ENCODE data around the gene SLC2A10. TPM values are rescaled to one million over a fixed set of nuclear protein-coding genes. Genes with fewer than 3 reads are reported as not detected.

Gene SLC2A10
- total RNA-seq, 2 donors from 2014 or later = 19.8 to 49.0 TPM

- H3K4me1 ChIP-seq (ENCODE audit: control insufficient read depth in 1 of 2, low read depth in 2 of 2) = no peaks in the 10 kb centered on the region
- no peak overlapping the region for H3K4me3 ChIP-seq
- peaks cover 8% of the 10 kb centered on the region for H3K36me3 ChIP-seq
- H3K27ac ChIP-seq = no peak overlapping the region
- ATAC-seq (ENCODE audit: insufficient number of reproducible peaks, low FRiP score, low read depth) (no peak), DNase-seq (ENCODE audit: low spot score) (no peak)
- H3K27me3 ChIP-seq (replicated peaks; ENCODE audit: insufficient read depth) = no peaks in the 10 kb centered on the region
- peaks cover 5% of the 10 kb centered on the region for H3K9me3 ChIP-seq
- TF ChIP-seq, protein P1, sequence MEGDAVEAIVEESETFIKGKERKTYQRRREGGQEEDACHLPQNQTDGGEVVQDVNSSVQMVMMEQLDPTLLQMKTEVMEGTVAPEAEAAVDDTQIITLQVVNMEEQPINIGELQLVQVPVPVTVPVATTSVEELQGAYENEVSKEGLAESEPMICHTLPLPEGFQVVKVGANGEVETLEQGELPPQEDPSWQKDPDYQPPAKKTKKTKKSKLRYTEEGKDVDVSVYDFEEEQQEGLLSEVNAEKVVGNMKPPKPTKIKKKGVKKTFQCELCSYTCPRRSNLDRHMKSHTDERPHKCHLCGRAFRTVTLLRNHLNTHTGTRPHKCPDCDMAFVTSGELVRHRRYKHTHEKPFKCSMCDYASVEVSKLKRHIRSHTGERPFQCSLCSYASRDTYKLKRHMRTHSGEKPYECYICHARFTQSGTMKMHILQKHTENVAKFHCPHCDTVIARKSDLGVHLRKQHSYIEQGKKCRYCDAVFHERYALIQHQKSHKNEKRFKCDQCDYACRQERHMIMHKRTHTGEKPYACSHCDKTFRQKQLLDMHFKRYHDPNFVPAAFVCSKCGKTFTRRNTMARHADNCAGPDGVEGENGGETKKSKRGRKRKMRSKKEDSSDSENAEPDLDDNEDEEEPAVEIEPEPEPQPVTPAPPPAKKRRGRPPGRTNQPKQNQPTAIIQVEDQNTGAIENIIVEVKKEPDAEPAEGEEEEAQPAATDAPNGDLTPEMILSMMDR (IDR thresholded peaks at IDR 0.05) = no peak
Observed at GRCh38 chr20:46725186-46726165, 16.0 kb downstream of the SLC2A10 start.

- TF ChIP-seq, protein P1 (IDR thresholded peaks at IDR 0.05) = no peak
- Histone ChIP-seq H3K36me3 (peaks cover 4% of the 10 kb centered on the region), H3K27ac (no peak overlapping the region), H3K27me3 (replicated peaks; ENCODE audit: insufficient read depth) (no peaks in the 10 kb centered on the region), H3K9me3 (no peaks in the 10 kb centered on the region), H3K4me1 (ENCODE audit: control insufficient read depth in 1 of 2, low read depth in 2 of 2) (peaks cover 0 to 2% of the 10 kb centered on the region in 2 donors), H3K4me3 (no peak overlapping the region)
- no peak for DNase-seq (ENCODE audit: low spot score)
- no peak for ATAC-seq (ENCODE audit: insufficient number of reproducible peaks, low FRiP score, low read depth)
Observed at GRCh38 chr20:46731770-46732169, 22.3 kb downstream of the SLC2A10 start.

GRCh38 chr20:46735436-46735835 lies 26.0 kb downstream of the SLC2A10 start:
- H3K4me3 ChIP-seq = no peak overlapping the region
- no peaks in the 10 kb centered on the region for H3K9me3 ChIP-seq
- no peak for ATAC-seq (ENCODE audit: insufficient number of reproducible peaks, low FRiP score, low read depth)

DNA sequence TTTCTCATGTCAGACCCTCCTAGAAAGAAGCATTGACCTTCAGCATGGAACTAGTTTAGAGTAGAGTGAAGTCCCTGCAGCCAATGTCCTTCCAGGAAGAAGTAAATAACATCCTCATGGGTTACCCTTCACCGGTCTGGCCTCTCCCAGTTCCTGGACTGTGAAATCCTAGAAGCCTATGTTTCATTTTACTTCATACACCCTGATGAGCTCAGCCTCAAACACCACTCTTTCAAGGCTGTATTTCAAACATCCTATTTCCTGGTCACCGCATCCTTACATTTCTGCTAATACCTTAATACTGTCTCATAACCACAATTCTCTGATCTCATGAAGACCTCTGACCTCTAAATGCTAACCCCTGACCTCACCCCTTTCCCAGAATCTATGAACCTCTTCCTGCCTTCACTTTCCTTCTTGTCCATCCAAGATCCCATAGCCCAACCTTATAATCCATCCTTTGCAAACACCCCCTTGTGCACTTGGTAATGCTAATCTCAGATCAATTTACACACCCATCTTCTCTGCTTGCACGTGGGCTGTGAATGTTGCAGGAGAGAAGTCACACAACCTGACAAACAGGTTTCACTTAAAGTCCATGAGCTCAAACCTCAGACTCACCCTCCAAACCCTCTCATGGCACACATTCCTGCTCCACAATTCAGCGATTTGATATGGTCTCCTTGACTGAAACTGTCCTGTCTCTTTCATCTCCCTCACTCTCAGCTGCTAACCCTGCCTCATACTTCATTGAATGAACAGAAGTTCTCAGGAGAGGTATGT lies 30.2 kb downstream of the SLC2A10 start:
- DNase-seq (ENCODE audit: low spot score) (no peak), ATAC-seq (ENCODE audit: insufficient number of reproducible peaks, low FRiP score, low read depth) (no peak)
- Histone ChIP-seq H3K27ac (no peak overlapping the region), H3K36me3 (no peaks in the 10 kb centered on the region), H3K4me1 (ENCODE audit: control insufficient read depth in 1 of 2, low read depth in 2 of 2) (peaks cover 0 to 7% of the 10 kb centered on the region in 2 donors), H3K27me3 (replicated peaks; ENCODE audit: insufficient read depth) (no peaks in the 10 kb centered on the region), H3K4me3 (no peak overlapping the region), H3K9me3 (no peaks in the 10 kb centered on the region)
- TF ChIP-seq, protein P1 (IDR thresholded peaks at IDR 0.05) = no peak

More at GRCh38 chr20:46735436-46735835, 26.0 kb downstream of the SLC2A10 start:
- no peaks in the 10 kb centered on the region for H3K27me3 ChIP-seq (replicated peaks; ENCODE audit: insufficient read depth)
- no peak for DNase-seq (ENCODE audit: low spot score)
- H3K36me3 ChIP-seq = peaks cover 4% of the 10 kb centered on the region
- peaks cover 0 to 7% of the 10 kb centered on the region in 2 donors for H3K4me1 ChIP-seq (ENCODE audit: control insufficient read depth in 1 of 2, low read depth in 2 of 2)
- TF ChIP-seq, protein P1 (IDR thresholded peaks at IDR 0.05) = no peak
- H3K27ac ChIP-seq = no peak overlapping the region

- no peak overlapping the region for H3K27ac ChIP-seq
- peaks cover 0 to 7% of the 10 kb centered on the region in 2 donors for H3K4me1 ChIP-seq (ENCODE audit: control insufficient read depth in 1 of 2, low read depth in 2 of 2)
- ATAC-seq (ENCODE audit: insufficient number of reproducible peaks, low FRiP score, low read depth) (no peak), DNase-seq (ENCODE audit: low spot score) (no peak)
- H3K9me3 ChIP-seq = no peaks in the 10 kb centered on the region
- no peaks in the 10 kb centered on the region for H3K27me3 ChIP-seq (replicated peaks; ENCODE audit: insufficient read depth)
- no peaks in the 10 kb centered on the region for H3K36me3 ChIP-seq
- TF ChIP-seq, protein P1 (IDR thresholded peaks at IDR 0.05) = no peak
- no peak overlapping the region for H3K4me3 ChIP-seq
Observed at GRCh38 chr20:46740214-46740609, 30.8 kb downstream of the SLC2A10 start.

Data from thoracic aorta (tissue), 2 donors.